DMS114 treated with DMSO at 0.1 percent for 48 hours (cell line): ENCODE measurements around the gene SYT14.
"Not testable (repeated sequence)": the region's sequence is repeated elsewhere in the genome, so short reads cannot be mapped to it uniquely, and the experiment has no call there.

Experiments used
- DNase-seq: peaks from one replicate; lab custom pipeline; 2025; ENCODE audit not compliant: unreplicated experiment; lab: John Stamatoyannopoulos, UW

SYT14 gene

GRCh38 chr1:210196266-210196665 is 258.2 kb downstream of the SYT14 start:
- not testable (repeated sequence) for DNase-seq

- DNase-seq: no peak
Measured at GRCh38 chr1:210198840-210199239, 260.8 kb downstream of the SYT14 start.

- DNase-seq: no peak
Measured at GRCh38 chr1:210200124-210200736, 262.2 kb downstream of the SYT14 start.

- no peak for DNase-seq
Measured at GRCh38 chr1:210201681-210202080, 263.7 kb downstream of the SYT14 start.

GRCh38 chr1:210207597-210208450 is 269.8 kb downstream of the SYT14 start:
- DNase-seq: no peak

GRCh38 chr1:210213335-210213734 is 275.3 kb downstream of the SYT14 start:
- DNase-seq: no peak

GRCh38 chr1:210214573-210215409 is 276.8 kb downstream of the SYT14 start:
- DNase-seq: no peak

GRCh38 chr1:210217482-210217881 is 279.5 kb downstream of the SYT14 start:
- no peak for DNase-seq

- DNase-seq: no peak
Measured at GRCh38 chr1:210218047-210218446, 280.0 kb downstream of the SYT14 start.
